Neural progenitor cell (in vitro differentiated cells): ENCODE data around the gene PARP8.

Experiments
- CTCF ChIP-seq: fragments of 200-600 bp; sonication (generic); IDR thresholded peaks from 2 replicates; pipeline ENCODE4 v1.5.1; 2017; ENCODE audit warnings: antibody characterized with exemption, mild to moderate bottlenecking
- EZH2phosphoT487 ChIP-seq: fragments of 200-600 bp; sonication (generic); IDR thresholded peaks from 2 replicates; pipeline ENCODE4 v1.6.1; 2017; ENCODE audit warnings: antibody characterized with exemption

GRCh38 chr5:50843091-50843490 lies 176.7 kb downstream of the PARP8 start:
- TF ChIP-seq CTCF (no peak), EZH2phosphoT487 (no peak)
